ENCODE data around the gene NDUFV3.
"Not testable (repeated sequence)": the region's sequence is repeated elsewhere in the genome, so short reads cannot be mapped to it uniquely, and the experiment has no call there.

Gene NDUFV3

GRCh38 chr21:42857216-42857615, 35.9 kb upstream of the NDUFV3 start:
- no peak for DNase-seq

- no peak for DNase-seq
Observed at GRCh38 chr21:42858185-42858847, 34.8 kb upstream of the NDUFV3 start.

DNA sequence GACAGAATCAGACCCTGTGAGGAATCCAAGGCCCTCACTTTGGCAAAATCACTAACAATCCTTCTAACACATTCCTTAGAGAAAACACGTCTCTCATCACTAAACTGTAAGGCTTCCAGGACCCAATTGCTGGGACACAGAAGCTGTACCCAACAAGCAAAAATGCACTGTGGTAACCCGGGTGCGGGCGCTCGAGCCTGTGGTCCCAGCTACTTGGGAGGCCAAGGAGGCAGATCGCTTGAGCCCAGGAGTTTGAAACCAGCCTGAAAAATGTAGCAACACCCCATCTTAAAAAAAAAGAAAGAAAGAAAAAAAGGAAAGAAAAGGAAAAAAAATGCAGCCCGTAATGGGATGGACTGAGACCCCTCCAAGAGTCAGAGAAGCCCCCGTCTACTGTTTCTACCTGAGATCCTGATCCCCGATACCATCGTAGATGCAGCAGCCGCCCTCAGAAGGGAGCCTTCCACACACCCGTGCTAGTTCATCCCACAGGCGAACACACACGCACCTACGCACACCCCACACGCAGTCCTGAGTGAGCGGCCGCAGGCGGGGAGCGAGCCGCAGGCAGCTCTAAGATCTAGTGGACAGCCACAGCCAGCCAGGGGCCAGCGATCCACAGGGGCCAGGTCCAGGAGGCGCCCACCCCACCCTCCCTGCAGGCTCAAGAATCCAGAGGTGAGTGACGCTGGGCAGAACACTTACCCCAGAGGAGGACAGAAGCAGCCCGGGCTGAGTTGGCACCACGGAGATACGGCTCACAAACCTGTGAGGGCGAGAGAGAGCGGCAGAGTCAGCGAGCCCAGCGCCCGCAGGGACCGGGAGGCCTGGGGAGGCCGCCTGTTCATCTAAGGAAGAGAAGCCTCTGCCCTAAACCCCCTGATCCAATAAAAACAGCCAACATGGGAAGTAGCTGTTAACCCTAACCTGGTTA, 33.9 kb upstream of the NDUFV3 start:
- no peak for DNase-seq

DNA sequence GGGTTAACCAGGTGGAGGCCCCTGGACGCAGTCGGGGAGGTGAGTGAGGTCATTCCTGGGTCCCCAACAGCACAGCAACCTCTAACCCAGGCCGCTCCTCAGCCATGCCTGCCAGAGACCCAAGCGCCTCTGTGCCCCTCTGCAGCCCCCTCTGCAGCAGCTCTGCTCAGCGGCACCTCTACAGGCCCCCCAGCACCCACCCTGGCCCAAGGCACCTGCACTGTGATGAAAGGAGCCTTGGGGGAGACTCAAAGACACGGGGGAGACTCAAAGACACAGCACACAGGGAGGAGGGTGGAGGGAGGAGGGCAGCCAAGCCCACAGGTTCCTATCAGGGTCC, 33.2 kb upstream of the NDUFV3 start:
- no peak for DNase-seq

- DNase-seq, result no peak
Observed at GRCh38 chr21:42860345-42860744, 32.8 kb upstream of the NDUFV3 start.

DNA sequence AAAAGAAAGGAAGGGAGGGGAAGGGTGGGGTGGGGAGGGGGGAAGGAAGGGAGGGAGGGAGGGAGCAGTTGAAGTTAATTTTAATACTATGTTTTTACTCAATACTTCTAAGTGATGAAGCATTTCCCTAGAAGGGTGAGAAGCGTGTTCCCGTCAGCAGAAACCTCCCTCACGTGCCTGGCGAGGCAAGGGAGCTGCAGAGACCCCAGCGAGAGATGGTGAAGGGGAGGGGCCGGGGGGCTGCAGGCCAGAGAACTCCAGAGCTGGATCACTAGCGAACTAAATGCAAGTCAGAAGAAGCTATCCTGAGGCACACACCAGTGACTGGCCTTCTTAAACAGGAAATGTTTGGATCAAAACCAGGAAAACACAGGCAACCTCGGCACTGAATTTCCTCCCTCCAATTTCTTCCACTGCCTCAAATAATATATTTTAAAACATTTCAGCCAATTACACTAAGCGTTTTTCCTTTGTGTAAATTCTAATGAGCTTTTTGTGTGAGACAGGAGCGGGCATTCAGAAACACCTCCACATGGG, 31.7 kb upstream of the NDUFV3 start:
- DNase-seq, result no peak

DNA sequence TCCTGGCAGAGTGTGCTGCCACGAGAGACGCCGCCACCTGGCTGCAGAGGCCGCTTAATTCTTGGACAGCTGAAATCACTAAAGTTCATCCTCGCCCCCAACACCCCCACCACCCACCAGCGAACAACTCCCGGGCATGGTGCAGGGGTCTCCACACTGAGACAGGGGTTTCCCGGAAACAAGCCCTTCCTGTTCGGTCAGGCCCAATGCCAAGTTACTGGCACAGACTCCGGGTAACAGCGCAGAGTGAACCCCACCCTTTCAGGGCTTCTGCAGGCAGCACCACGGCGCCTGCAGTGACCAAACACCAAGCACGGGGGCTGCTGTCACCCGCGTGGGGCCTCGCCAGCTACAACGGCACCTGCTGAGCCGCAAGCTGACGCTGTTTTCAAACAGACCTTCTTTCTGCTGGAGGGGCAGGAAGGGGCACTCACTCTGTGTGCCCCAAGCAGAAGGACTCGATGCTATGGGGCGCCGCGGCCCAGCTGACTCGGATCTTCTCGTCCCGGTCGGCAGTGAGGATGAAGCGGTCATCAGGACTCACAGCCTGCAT, 31.2 kb upstream of the NDUFV3 start:
- DNase-seq, result no peak

GRCh38 chr21:42862774-42863503, 30.2 kb upstream of the NDUFV3 start:
- DNase-seq, result no peak

DNA sequence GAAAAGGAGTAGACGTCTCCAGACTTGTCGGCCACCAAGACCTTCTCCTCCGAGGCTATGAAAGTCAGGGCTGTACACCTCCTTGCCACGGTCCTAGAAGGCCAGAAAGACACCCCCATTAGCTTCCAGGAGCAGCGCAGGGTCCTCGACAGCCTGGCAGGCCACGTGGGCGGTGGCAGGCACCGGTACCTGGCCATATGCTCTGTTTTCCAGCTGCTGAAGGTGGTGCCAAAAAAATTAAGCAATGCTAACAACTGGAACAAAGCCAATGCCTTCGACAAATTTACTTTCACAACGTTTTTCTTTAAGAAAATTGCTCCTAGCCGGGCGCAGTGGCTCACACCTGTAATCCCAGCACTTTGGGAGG, 29.6 kb upstream of the NDUFV3 start:
- DNase-seq, result no peak

GRCh38 chr21:42864286-42864685, 28.8 kb upstream of the NDUFV3 start:
- no peak for DNase-seq

DNA sequence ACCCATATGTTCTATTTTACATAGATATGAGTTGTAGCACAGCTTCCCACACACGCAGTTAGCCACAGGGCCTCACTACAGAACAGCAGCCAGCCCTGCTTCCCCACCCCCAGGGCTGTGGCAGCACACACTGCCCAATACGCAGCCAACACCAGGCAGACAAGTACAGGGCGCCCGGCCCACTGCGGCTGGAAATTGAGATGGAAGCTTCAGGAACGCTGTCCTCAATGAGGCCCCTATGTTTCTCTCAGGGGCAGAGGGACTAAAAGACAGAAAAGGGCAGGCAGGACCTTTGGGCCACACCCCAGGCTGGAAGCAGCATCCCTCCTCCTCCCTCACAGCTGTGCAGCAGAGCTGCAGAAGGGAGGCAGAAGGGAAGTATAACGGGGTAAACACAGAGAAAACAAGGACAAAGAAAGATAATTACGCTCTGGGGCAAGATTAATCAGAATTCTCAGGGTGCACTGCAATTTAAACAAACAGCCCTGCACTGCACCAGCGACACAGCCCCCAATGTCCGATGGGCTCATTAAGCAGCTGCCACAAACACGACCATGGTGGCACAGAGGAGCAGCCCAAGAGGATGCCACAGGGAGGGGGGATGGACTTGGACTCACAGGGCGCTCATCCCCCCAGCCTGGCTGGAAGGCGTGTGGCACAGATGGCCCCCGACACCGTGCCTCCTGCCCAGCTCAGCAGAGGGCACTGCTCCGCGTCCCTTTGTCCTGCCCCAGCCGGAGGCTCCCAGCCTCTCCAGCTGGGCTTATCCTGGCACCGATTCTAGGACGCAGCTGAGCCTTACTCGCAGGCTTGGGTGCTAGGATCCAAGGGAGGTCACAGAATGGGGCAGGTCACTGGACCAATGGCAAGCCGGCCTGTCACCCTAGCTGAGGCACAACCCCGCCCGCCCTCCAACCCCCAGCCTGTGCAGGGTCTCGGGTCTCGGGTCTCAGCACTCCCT, 28.0 kb upstream of the NDUFV3 start:
- DNase-seq, result no peak

- no peak for DNase-seq
Observed at GRCh38 chr21:42865776-42866160, 27.3 kb upstream of the NDUFV3 start.

GRCh38 chr21:42868196-42868595, 24.9 kb upstream of the NDUFV3 start:
- DNase-seq, result no peak

DNA sequence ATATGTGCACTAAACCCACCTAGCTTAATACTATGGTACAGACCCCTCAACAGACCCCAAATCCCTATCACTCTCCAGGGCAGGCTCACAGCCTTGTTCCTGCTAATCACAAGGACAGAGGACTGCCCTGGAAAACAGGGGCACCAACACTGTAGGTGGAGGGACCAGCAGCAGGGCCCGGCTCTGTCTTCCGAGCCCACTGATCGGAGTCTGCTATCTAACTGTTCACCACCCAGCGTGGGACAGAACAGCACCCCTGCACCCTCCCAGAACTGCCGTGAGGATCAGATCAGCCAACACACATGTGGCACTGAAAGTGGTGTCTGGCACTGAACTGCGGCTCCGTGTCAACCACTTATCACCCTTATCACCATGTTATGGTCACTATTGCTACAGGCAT, 20.0 kb upstream of the NDUFV3 start:
- no peak for DNase-seq

DNA sequence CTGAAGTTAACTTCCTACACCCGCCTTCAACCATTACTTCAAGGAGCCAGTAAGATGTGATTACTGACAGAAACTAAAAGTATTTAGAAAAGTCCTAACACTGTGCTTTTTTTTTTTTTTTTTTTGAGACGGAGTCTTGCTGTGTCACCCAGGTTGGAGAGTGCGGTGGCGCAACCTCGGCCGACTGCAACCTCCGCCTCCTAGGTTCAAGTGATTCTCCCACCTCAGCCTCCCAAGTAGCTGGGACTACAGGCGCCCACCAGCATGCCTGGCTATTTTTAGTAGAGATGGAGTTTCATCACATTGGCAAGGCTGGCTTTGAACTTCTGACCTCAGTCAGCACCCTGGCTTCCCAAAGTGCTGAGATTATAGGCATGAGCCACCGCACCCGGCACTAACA, 17.3 kb upstream of the NDUFV3 start:
- DNase-seq, result not testable (repeated sequence)

GRCh38 chr21:42878678-42878992, 14.5 kb upstream of the NDUFV3 start:
- no peak for DNase-seq

GRCh38 chr21:42878993-42879787, 13.9 kb upstream of the NDUFV3 start, which contains the start of gene WDR4:
Gene WDR4, minus strand, starts transcription at chr21:42879539. Its CDS starts 44 bp downstream, at chr21:42879495.
- peak; percentile 98 for DNase-seq

DNA sequence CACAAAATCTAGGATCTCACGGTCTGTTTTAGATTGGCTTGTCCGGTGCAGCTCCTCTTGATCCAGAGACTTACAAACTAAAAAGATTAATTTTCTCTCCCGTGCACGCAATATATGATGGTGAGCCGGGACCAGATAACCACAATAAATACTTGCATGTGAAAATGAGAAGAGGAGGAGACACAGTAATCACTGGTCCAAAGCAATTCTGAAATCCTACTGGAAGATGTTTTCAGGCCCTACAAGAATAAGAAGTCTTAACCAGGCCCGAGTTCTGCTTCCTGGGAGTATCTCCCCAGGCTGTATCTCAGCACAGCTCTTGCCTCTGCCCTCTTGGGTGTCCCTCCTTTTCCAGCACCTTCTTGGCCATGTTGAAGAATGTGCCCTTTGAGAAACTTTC, 12.8 kb upstream of the NDUFV3 start:
- DNase-seq, result no peak

DNA sequence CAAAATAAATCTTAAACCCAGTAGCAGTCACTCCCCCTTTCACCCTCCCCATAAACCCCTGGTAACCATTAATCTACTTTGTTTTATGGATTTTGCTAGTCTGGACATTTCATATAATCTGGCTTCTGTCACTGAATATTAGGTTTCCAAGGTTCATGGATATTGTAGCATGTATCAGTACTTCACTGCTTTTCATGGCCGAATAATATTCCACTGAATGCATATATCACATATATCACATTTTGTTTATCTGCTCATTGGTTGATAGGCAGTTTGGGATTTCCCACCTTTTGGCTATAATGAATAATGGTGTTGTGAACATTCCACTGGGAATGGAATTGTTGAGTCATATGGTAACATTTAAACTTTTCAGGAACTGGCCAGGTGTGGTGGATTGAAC, 9.2 kb upstream of the NDUFV3 start:
- DNase-seq, result no peak

- DNase-seq, result no peak
Observed at GRCh38 chr21:42887326-42887725, 5.8 kb upstream of the NDUFV3 start.

- DNase-seq, result no peak
Observed at GRCh38 chr21:42892582-42892930, 553 bp upstream of the NDUFV3 start.
